CD4-positive, alpha-beta T cell (primary cell): Measurements from ENCODE around the gene SERP2. TPM values are rescaled to one million over a fixed set of nuclear protein-coding genes. Genes with fewer than 3 reads are reported as not detected.

Experiments used
- ATAC-seq: fragments of 200-7000 bp; cut with Tn5 transposase; one replicate; pipeline ENCODE4 v1.10.0; 2022; ENCODE audit warnings: mild to moderate bottlenecking; ENCODE audit not compliant: poor library complexity
- CTCF ChIA-PET: fragments of 350-600 bp; sonication (Branson Sonifier 250); formaldehyde crosslinking; loops from one replicate; lab custom pipeline; 2021; ENCODE audit warnings: antibody characterized with exemption, inconsistent platforms; lab: Charles Lee
- POLR2A ChIA-PET: fragments of 350-600 bp; sonication (Branson Sonifier 250); formaldehyde crosslinking; loops from one replicate; lab custom pipeline; 2021; ENCODE audit warnings: antibody characterized with exemption, inconsistent platforms; lab: Charles Lee
- DNase-seq, 14 experiments: peaks; one replicate each; pipeline ENCODE4 v3.0.0-alpha.2; 2013 to 2020; ENCODE audit warnings: mixed read lengths in 2 of 14
- H3K27ac ChIP-seq, 2 donors: one replicate each; pipeline versions ENCODE4 v1.5.1 to v1.7.0; 2013; ENCODE audit warnings: low read length in 2 of 2, low read depth in 1 of 2, mild to moderate bottlenecking in 1 of 2
- H3K27me3 ChIP-seq, 2 experiments: 1 replicate in 1 of 2; 2 replicates in 1 of 2; pipeline versions ENCODE4 v1.6.1 to v1.7.0; 2013; ENCODE audit warnings: low read length in 2 of 2, control low read depth in 1 of 2, mild to moderate bottlenecking in 1 of 2, moderate library complexity in 1 of 2; ENCODE audit not compliant: insufficient read depth in 2 of 2, control insufficient read depth in 1 of 2
- H3K36me3 ChIP-seq: one replicate; pipeline ENCODE4 v1.6.1; 2013; ENCODE audit warnings: low read length, control low read depth; ENCODE audit not compliant: insufficient read depth
- H3K4me1 ChIP-seq: one replicate; pipeline ENCODE4 v1.6.1; 2013; ENCODE audit warnings: low read length, control low read depth; ENCODE audit not compliant: insufficient read depth
- H3K4me3 ChIP-seq: one replicate; pipeline ENCODE4 v1.5.1; 2013; ENCODE audit warnings: mild to moderate bottlenecking, low read length, moderate library complexity
- H3K9me3 ChIP-seq, 2 experiments: 1 replicate in 1 of 2; 2 replicates in 1 of 2; pipeline versions ENCODE4 v1.6.1 to v1.7.0; 2013; ENCODE audit warnings: low read length in 2 of 2, mild to moderate bottlenecking in 2 of 2, control low read depth in 1 of 2, moderate library complexity in 1 of 2; ENCODE audit not compliant: control insufficient read depth in 1 of 2, insufficient read depth in 1 of 2
- H3K27ac Mint-ChIP-seq: one replicate; pipeline ENCODE4 v1.8.0; 2020; ENCODE audit warnings: mixed read lengths
- H3K27me3 Mint-ChIP-seq: one replicate; pipeline ENCODE4 v1.8.0; 2021; ENCODE audit warnings: mixed read lengths
- H3K36me3 Mint-ChIP-seq: one replicate; pipeline ENCODE4 v1.8.0; 2021; ENCODE audit warnings: low read depth, mixed read lengths
- H3K4me1 Mint-ChIP-seq: one replicate; pipeline ENCODE4 v1.8.0; 2021; ENCODE audit warnings: low read depth, mixed read lengths
- H3K4me3 Mint-ChIP-seq: one replicate; pipeline ENCODE4 v1.8.0; 2020; ENCODE audit warnings: mild to moderate bottlenecking, mixed read lengths
- H3K9me3 Mint-ChIP-seq: one replicate; pipeline ENCODE4 v1.8.0; 2020; ENCODE audit warnings: mixed read lengths
- CTCF ChIP-seq: fragments of 200-600 bp; IDR thresholded peaks from one replicate; pipeline ENCODE4 v1.8.0; 2022; ENCODE audit warnings: antibody characterized with exemption, mild to moderate bottlenecking
- intact Hi-C, 2 experiments: fragments of 100-400 bp; cut with DNase I in 1 of 2; cut with micrococcal nuclease in 1 of 2; formaldehyde crosslinking; loops; one replicate each; pipeline versions ENCODE4 v1.15.1 to v1.9.0; 2023 to 2025; cut with DNase I, micrococcal nuclease
- total RNA-seq, 174 experiments: library from RNA in 2 of 174; stranded (reverse) in 2 of 174; gene quantifications; one replicate each; pipeline ENCODE4 v1.2.3 and lab custom pipeline; 2021 to 2026

Gene SERP2
- total RNA-seq, 2 experiments from 2014 or later: not detected

- TF ChIP-seq CTCF: no peak
- ChIA-PET POLR2A (no interaction called here), CTCF (no interaction called here)
- Histone ChIP-seq H3K36me3 (no peaks in the 10 kb centered on the region), H3K9me3 (peaks cover 0 to 4% of the 10 kb centered on the region in 2 experiments), H3K27ac (no peak overlapping the region), H3K4me3 (no peak overlapping the region), H3K4me1 (no peaks in the 10 kb centered on the region), H3K27me3 (no peaks in the 10 kb centered on the region)
- H3K4me3 Mint-ChIP-seq: no peak overlapping the region
- H3K36me3 Mint-ChIP-seq: no peaks in the 10 kb centered on the region
- no peaks in the 10 kb centered on the region for H3K4me1 Mint-ChIP-seq
- no peaks in the 10 kb centered on the region for H3K27me3 Mint-ChIP-seq
- ATAC-seq (no peak), DNase-seq (no peak)
- H3K27ac Mint-ChIP-seq: no peak overlapping the region
- no peaks in the 10 kb centered on the region for H3K9me3 Mint-ChIP-seq
- intact Hi-C loops: no loop called here
Observed at GRCh38 chr13:44415815-44416214, 42.2 kb downstream of the SERP2 start.

GRCh38 chr13:44416301-44416700 is 42.7 kb downstream of the SERP2 start:
- ChIA-PET POLR2A (no interaction called here), CTCF (no interaction called here)
- Mint-ChIP-seq H3K4me1 (no peaks in the 10 kb centered on the region), H3K27me3 (no peaks in the 10 kb centered on the region), H3K9me3 (no peaks in the 10 kb centered on the region), H3K36me3 (no peaks in the 10 kb centered on the region), H3K4me3 (no peak overlapping the region), H3K27ac (no peak overlapping the region)
- Histone ChIP-seq H3K4me1 (no peaks in the 10 kb centered on the region), H3K27ac (no peak overlapping the region), H3K27me3 (no peaks in the 10 kb centered on the region), H3K36me3 (no peaks in the 10 kb centered on the region), H3K9me3 (peaks cover 0 to 4% of the 10 kb centered on the region in 2 experiments), H3K4me3 (no peak overlapping the region)
- ATAC-seq (no peak), DNase-seq (peak in 2 of 14 experiments; percentile 13 to 25)
- intact Hi-C loops: no loop called here
- no peak for TF ChIP-seq CTCF

- H3K27me3 Mint-ChIP-seq: no peaks in the 10 kb centered on the region
- H3K36me3 Mint-ChIP-seq: no peaks in the 10 kb centered on the region
- no peaks in the 10 kb centered on the region for H3K27me3 ChIP-seq
Observed at GRCh38 chr13:44416744-44417143, 43.1 kb downstream of the SERP2 start.

More at GRCh38 chr13:44416744-44417143, 43.1 kb downstream of the SERP2 start:
- ATAC-seq (no peak), DNase-seq (no peak)
- H3K4me3 Mint-ChIP-seq: no peak overlapping the region
- POLR2A ChIA-PET: no interaction called here
- no peaks in the 10 kb centered on the region for H3K4me1 ChIP-seq
- no peak overlapping the region for H3K27ac Mint-ChIP-seq
- no peak overlapping the region for H3K4me3 ChIP-seq
- intact Hi-C loops: no loop called here
- no peaks in the 10 kb centered on the region for H3K36me3 ChIP-seq
- CTCF ChIA-PET: no interaction called here
- H3K9me3 ChIP-seq: peaks cover 0 to 4% of the 10 kb centered on the region in 2 experiments
- no peak for TF ChIP-seq CTCF
- H3K9me3 Mint-ChIP-seq: no peaks in the 10 kb centered on the region
- H3K4me1 Mint-ChIP-seq: no peaks in the 10 kb centered on the region
- no peak overlapping the region for H3K27ac ChIP-seq
